Adrenal gland (tissue), 12 donors: Measurements from ENCODE around the gene GAK. TPM values are rescaled to one million over a fixed set of nuclear protein-coding genes. Genes with fewer than 3 reads are reported as not detected.
A peak's percentile ranks its signal among the peaks of the same experiment; 100 is the strongest.

Experiments used
- DNase-seq, 7 donors: peaks; one replicate each; pipeline ENCODE4 v3.0.0-alpha.2; 2019 to 2020
- H3K27ac ChIP-seq, 5 donors: fragments of 200-600 bp; sonication (generic) in 4 of 5; 1 replicate in 3 of 5; 2 replicates in 2 of 5; pipeline versions ENCODE4 v1.5.1 to v1.8.0; 2016 to 2020; ENCODE audit warnings: mild to moderate bottlenecking in 1 of 5
- H3K27me3 ChIP-seq: fragments of 200-600 bp; 2 replicates; pipeline ENCODE4 v1.8.0; 2021
- H3K36me3 ChIP-seq, 2 donors: fragments of 200-600 bp; replicated peaks in 1 of 2; 1 replicate in 1 of 2; 2 replicates in 1 of 2; pipeline versions ENCODE4 v1.5.1 to v1.8.0; 2018 to 2022
- H3K4me1 ChIP-seq, 2 donors: fragments of 200-600 bp; replicated peaks in 1 of 2; 1 replicate in 1 of 2; 2 replicates in 1 of 2; pipeline versions ENCODE4 v1.5.1 to v1.8.0; 2018 to 2021
- H3K4me3 ChIP-seq, 4 donors: fragments of 200-600 bp; sonication (generic) in 3 of 4; one replicate each; pipeline ENCODE4 v1.5.1; 2016 to 2018
- H3K9me3 ChIP-seq, 3 donors: fragments of 200-600 bp; sonication (generic) in 1 of 3; replicated peaks in 1 of 3; 1 replicate in 2 of 3; 2 replicates in 1 of 3; pipeline versions ENCODE4 v1.5.1 to v1.8.0; 2016 to 2021
- POLR2A ChIP-seq, 2 donors: fragments of 450-650 bp; IDR thresholded peaks; one replicate each; pipeline ENCODE4 v1.6.1; 2017; ENCODE audit warnings: antibody characterized with exemption in 2 of 2, mild to moderate bottlenecking in 2 of 2, moderate library complexity in 1 of 2
- WGBS, 4 donors: extraction: QIAGEN DNeasy Blood & Tissue Kit in 2 of 4; methylation state at CpG; one replicate each; pipeline versions ENCODE4 v1.1.5 to v1.1.7; 2013 to 2017; 5-methylcytosine and 5-hydroxymethylcytosine counted together
- intact Hi-C, 2 donors: fragments of 100-400 bp; cut with DNase I; formaldehyde crosslinking; loops; one replicate each; pipeline versions ENCODE4 v1.14.1 to v1.15.0; 2022 to 2023
- polyA plus RNA-seq, 3 donors: library from polyadenylated mRNA; stranded (reverse); fragments of 200-250 nt in 2 of 3; fragments of 350-450 nt in 1 of 3; fragmentation: Illumina TruSeq in 1 of 3; extraction: RNeasy Lipid Tissue Mini Kit (QIAGEN cat#74804) in 1 of 3; gene quantifications; one replicate each; pipeline ENCODE4 v1.2.3, GENCODE V29; 2013 to 2014
- total RNA-seq, 9 donors: library from RNA; depleted of rRNA in 4 of 9; stranded (reverse); fragments of >200 nt in 4 of 9; fragments of 120-200 nt in 1 of 9; fragmentation: NEBNext Ultra II Directional in 1 of 9; extraction: Animal tissue kit (Norgen Biotek cat#: 25700) in 1 of 9; gene quantifications; one replicate each; pipeline versions ENCODE4 v1.1.0 to v1.2.4, GENCODE V29; 2013 to 2023
- TF ChIP-seq, protein P1 (sequence below), 6 experiments: fragments of 450-650 bp in 4 of 6; fragments of 200-600 bp in 2 of 6; sonication (generic) in 1 of 6; IDR thresholded peaks; 1 replicate in 5 of 6; 2 replicates in 1 of 6; pipeline versions ENCODE4 v1.5.1 to v1.8.0; 2016 to 2021; ENCODE audit warnings: antibody characterized with exemption in 6 of 6, mild to moderate bottlenecking in 2 of 6, moderate library complexity in 1 of 6
- donor health status: healthy with polysubstance abuse.
- donor health status: Bipolar disorder and iron deficiency.
- donor health status: DM: yes; HTN: yes; CAD: no.
- donor health status: DM: no; HTN: no; CAD: no.
- donor health status: DM: no; HTN: no; CAD: no.
- donor health status: DM: yes; HTN: yes; CAD: no.

The GAK gene
- total and polyA plus RNA-seq, 12 donors: 39.0 to 381 (median 132) TPM

GRCh38 chr4:958314-958665, 26.2 kb upstream of the GAK start:
- intact Hi-C loops: loop anchor here in 1 of 2 donors (10.0 kb wide), 1 partner anchor 73 kb away; no protein-coding TSS in a partner anchor

DNA sequence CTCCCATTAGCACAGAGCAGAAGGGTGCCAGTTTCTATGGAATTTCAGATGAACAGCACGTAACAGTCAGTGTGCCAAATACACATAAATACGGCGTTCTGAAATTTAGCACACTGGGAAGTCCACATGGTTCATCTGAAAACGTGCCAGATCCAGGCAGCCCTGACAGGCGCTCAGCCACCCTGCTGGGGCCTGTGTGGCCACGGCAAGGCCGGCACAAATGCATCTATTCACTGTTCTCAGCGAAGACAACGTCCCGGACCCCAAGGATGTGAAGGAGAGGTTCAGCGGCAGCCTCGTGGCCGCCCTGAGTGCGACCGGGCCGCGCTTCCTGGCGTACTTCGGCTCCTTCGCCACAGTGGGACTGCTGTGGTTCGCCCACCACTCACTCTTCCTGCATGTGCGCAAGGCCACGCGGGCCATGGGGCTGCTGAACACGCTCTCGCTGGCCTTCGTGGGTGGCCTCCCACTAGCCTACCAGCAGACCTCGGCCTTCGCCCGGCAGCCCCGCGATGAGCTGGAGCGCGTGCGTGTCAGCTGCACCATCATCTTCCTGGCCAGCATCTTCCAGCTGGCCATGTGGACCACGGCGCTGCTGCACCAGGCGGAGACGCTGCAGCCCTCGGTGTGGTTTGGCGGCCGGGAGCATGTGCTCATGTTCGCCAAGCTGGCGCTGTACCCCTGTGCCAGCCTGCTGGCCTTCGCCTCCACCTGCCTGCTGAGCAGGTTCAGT, 25.6 kb upstream of the GAK start:
- H3K36me3 ChIP-seq: peaks cover 0 to 11% of the 10 kb centered on the region in 2 donors
- intact Hi-C loops: loop anchor here in 1 of 2 donors (10.0 kb wide), 1 partner anchor 73 kb away; no protein-coding TSS in a partner anchor
- no peak for TF ChIP-seq POLR2A (IDR thresholded peaks at IDR 0.05)
- TF ChIP-seq, protein P1, sequence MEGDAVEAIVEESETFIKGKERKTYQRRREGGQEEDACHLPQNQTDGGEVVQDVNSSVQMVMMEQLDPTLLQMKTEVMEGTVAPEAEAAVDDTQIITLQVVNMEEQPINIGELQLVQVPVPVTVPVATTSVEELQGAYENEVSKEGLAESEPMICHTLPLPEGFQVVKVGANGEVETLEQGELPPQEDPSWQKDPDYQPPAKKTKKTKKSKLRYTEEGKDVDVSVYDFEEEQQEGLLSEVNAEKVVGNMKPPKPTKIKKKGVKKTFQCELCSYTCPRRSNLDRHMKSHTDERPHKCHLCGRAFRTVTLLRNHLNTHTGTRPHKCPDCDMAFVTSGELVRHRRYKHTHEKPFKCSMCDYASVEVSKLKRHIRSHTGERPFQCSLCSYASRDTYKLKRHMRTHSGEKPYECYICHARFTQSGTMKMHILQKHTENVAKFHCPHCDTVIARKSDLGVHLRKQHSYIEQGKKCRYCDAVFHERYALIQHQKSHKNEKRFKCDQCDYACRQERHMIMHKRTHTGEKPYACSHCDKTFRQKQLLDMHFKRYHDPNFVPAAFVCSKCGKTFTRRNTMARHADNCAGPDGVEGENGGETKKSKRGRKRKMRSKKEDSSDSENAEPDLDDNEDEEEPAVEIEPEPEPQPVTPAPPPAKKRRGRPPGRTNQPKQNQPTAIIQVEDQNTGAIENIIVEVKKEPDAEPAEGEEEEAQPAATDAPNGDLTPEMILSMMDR (IDR thresholded peaks at IDR 0.05): no peak
- DNase-seq: peak in 5 of 7 donors; percentile 1 to 18 (median 11)
- no peak overlapping the region for H3K4me3 ChIP-seq
- WGBS, 4 donors: 94 to 96% (median 95%) methylated on average over 20 to 45 of the region's 45 CpGs
- H3K4me1 ChIP-seq: no peaks in the 10 kb centered on the region
- H3K27me3 ChIP-seq: no peaks in the 10 kb centered on the region
- H3K9me3 ChIP-seq: no peaks in the 10 kb centered on the region
- no peak overlapping the region for H3K27ac ChIP-seq

More at GRCh38 chr4:958314-958665, 26.2 kb upstream of the GAK start:
- H3K9me3 ChIP-seq: no peaks in the 10 kb centered on the region
- peaks cover 0 to 11% of the 10 kb centered on the region in 2 donors for H3K36me3 ChIP-seq
- H3K27me3 ChIP-seq: no peaks in the 10 kb centered on the region
- H3K4me3 ChIP-seq: no peak overlapping the region
- H3K27ac ChIP-seq: no peak overlapping the region
- TF ChIP-seq, protein P1 (IDR thresholded peaks at IDR 0.05): no peak
- no peak for TF ChIP-seq POLR2A (IDR thresholded peaks at IDR 0.05)
- no peak for DNase-seq
- 94 to 100% (median 96%) methylated on average over 4 to 17 of the region's 17 CpGs for WGBS, 4 donors
- no peaks in the 10 kb centered on the region for H3K4me1 ChIP-seq

- intact Hi-C loops: loop anchor here in 1 of 2 donors (10.0 kb wide), 1 partner anchor 72 kb away; no protein-coding TSS in a partner anchor
- TF ChIP-seq POLR2A (IDR thresholded peaks at IDR 0.05): no peak
- TF ChIP-seq, protein P1 (IDR thresholded peaks at IDR 0.05): no peak
- Histone ChIP-seq H3K27me3 (no peaks in the 10 kb centered on the region), H3K9me3 (no peaks in the 10 kb centered on the region), H3K36me3 (peaks cover 0 to 9% of the 10 kb centered on the region in 2 donors), H3K4me1 (no peaks in the 10 kb centered on the region), H3K27ac (no peak overlapping the region), H3K4me3 (no peak overlapping the region)
- WGBS, 4 donors: 63 to 77% (median 72%) methylated on average over 6 to 8 of the region's 8 CpGs
- peak in 4 of 7 donors; percentile 0 to 11 (median 4) for DNase-seq
These were observed 25.1 kb upstream of the GAK start for GRCh38 chr4:957231-957580.

- 82 to 89% (median 86%) methylated on average over 11 to 14 of the region's 14 CpGs for WGBS, 4 donors
- intact Hi-C loops: loop anchor here in 1 of 2 donors (10.0 kb wide), 1 partner anchor 72 kb away; no protein-coding TSS in a partner anchor
- peaks cover 0 to 4% of the 10 kb centered on the region in 2 donors for H3K36me3 ChIP-seq
- DNase-seq: peak in 3 of 7 donors; percentile 4 to 11 (median 8)
- no peaks in the 10 kb centered on the region for H3K27me3 ChIP-seq
- H3K4me3 ChIP-seq: no peak overlapping the region
- H3K9me3 ChIP-seq: no peaks in the 10 kb centered on the region
- TF ChIP-seq POLR2A (IDR thresholded peaks at IDR 0.05): no peak
- TF ChIP-seq, protein P1 (IDR thresholded peaks at IDR 0.05): no peak
- H3K4me1 ChIP-seq: no peaks in the 10 kb centered on the region
- H3K27ac ChIP-seq: no peak overlapping the region
These were observed 24.6 kb upstream of the GAK start for GRCh38 chr4:956531-957230.
